C4-2B (cell line): ENCODE data around the gene USP50.

ENCODE experiments used
- ZFX ChIP-seq: fragments of 450-650 bp; IDR thresholded peaks from 2 replicates; pipeline ENCODE4 v1.6.1; 2017
- TF ChIP-seq, protein P1 (sequence below): fragments of 450-650 bp; conservative IDR thresholded peaks from 2 replicates; pipeline ENCODE4 v1.5.1; 2017; ENCODE audit warnings: mild to moderate bottlenecking

- TF ChIP-seq, protein P1, sequence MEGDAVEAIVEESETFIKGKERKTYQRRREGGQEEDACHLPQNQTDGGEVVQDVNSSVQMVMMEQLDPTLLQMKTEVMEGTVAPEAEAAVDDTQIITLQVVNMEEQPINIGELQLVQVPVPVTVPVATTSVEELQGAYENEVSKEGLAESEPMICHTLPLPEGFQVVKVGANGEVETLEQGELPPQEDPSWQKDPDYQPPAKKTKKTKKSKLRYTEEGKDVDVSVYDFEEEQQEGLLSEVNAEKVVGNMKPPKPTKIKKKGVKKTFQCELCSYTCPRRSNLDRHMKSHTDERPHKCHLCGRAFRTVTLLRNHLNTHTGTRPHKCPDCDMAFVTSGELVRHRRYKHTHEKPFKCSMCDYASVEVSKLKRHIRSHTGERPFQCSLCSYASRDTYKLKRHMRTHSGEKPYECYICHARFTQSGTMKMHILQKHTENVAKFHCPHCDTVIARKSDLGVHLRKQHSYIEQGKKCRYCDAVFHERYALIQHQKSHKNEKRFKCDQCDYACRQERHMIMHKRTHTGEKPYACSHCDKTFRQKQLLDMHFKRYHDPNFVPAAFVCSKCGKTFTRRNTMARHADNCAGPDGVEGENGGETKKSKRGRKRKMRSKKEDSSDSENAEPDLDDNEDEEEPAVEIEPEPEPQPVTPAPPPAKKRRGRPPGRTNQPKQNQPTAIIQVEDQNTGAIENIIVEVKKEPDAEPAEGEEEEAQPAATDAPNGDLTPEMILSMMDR: no peak
- TF ChIP-seq ZFX: no peak
Measured at GRCh38 chr15:50485389-50485788, 61.1 kb downstream of the USP50 start.
